ENCODE measurements around the gene HEXB. TPM values are rescaled to one million over a fixed set of nuclear protein-coding genes. Genes with fewer than 3 reads are reported as not detected.

HEXB gene
- total RNA-seq, 1 experiment from 2014 or later: 248 TPM

- intact Hi-C loops (cut with micrococcal nuclease; ENCODE audit: unreplicated experiment): no loop called here
- Histone ChIP-seq H3K4me3 (ENCODE audit: low read depth in 2 of 2, low read length in 2 of 2) (no peak overlapping the region), H3K27me3 (ENCODE audit: control insufficient read depth, insufficient read depth, low read length) (no peaks in the 10 kb centered on the region), H3K27ac (ENCODE audit: low read length) (no peak overlapping the region), H3K4me1 (ENCODE audit: control insufficient read depth, insufficient read depth, low read length) (no peaks in the 10 kb centered on the region), H3K9me3 (ENCODE audit: control insufficient read depth, insufficient read depth, low read depth, low read length) (no peaks in the 10 kb centered on the region), H3K36me3 (ENCODE audit: control insufficient read depth, insufficient read depth, low read length) (no peaks in the 10 kb centered on the region)
- DNase-seq (ENCODE audit: low read depth, low spot score): no peak
- no peak for ATAC-seq
- ChIA-PET CTCF (no interaction called here), POLR2A (no interaction called here)
- BruUV-seq (replicated peaks): no TSS peak
- in situ Hi-C loops (cut with HindIII; ENCODE audit: low pct_unique_long_range_greater_than_20kb, low sequenced_read_pairs): no loop called here
- TF ChIP-seq CTCF (IDR thresholded peaks at IDR 0.05) (no peak), TCF7L2 (IDR thresholded peaks at IDR 0.05; ENCODE audit: low read depth, low read length) (no peak), POLR2AphosphoS5 (IDR thresholded peaks at IDR 0.05; ENCODE audit: low read depth, low read length) (no peak), REST (IDR thresholded peaks at IDR 0.05; ENCODE audit: insufficient read depth in 1 of 2, low read depth in 2 of 2, low read length in 1 of 2) (no peak)
These were observed 5.1 kb upstream of the HEXB start for GRCh38 chr5:74679966-74680365.

GRCh38 chr5:74685979-74686631, 1.1 kb downstream of the HEXB start:
- TF ChIP-seq TCF7L2 (IDR thresholded peaks at IDR 0.05; ENCODE audit: low read depth, low read length) (no peak), CTCF (IDR thresholded peaks at IDR 0.05) (no peak), SIN3A (IDR thresholded peaks at IDR 0.05; ENCODE audit: borderline replicate concordance, insufficient read depth, low read depth, low read length) (no peak), POLR2AphosphoS5 (IDR thresholded peaks at IDR 0.05; ENCODE audit: low read depth, low read length) (no peak), REST (IDR thresholded peaks at IDR 0.05; ENCODE audit: insufficient read depth in 1 of 2, low read depth in 2 of 2, low read length in 1 of 2) (no peak)
- H3K36me3 ChIP-seq (ENCODE audit: control insufficient read depth, insufficient read depth, low read length): peaks cover 19% of the 10 kb centered on the region
- intact Hi-C loops (cut with micrococcal nuclease; ENCODE audit: unreplicated experiment) (no loop called here), in situ Hi-C loops (cut with HindIII; ENCODE audit: low pct_unique_long_range_greater_than_20kb, low sequenced_read_pairs) (no loop called here)
- TSS peak; percentile 71 for BruUV-seq (replicated peaks)
- H3K27ac ChIP-seq (ENCODE audit: low read length): peak overlapping the region; percentile 92
- no peaks in the 10 kb centered on the region for H3K9me3 ChIP-seq (ENCODE audit: control insufficient read depth, insufficient read depth, low read depth, low read length)
- H3K27me3 ChIP-seq (ENCODE audit: control insufficient read depth, insufficient read depth, low read length): no peaks in the 10 kb centered on the region
- H3K4me1 ChIP-seq (ENCODE audit: control insufficient read depth, insufficient read depth, low read length): peaks cover 12% of the 10 kb centered on the region
- peak overlapping the region; percentile 88 to 96 for H3K4me3 ChIP-seq (ENCODE audit: low read depth in 2 of 2, low read length in 2 of 2)
- ChIA-PET CTCF (no interaction called here), POLR2A (no interaction called here)
- DNase-seq (ENCODE audit: low read depth, low spot score) (no peak), ATAC-seq (peak; percentile 28; the same call in 1 of the 2 replicates)

Measured in Panc1 (cell line).